Measurements from ENCODE around the gene PROB1. TPM values are rescaled to one million over a fixed set of nuclear protein-coding genes. Genes with fewer than 3 reads are reported as not detected.

The PROB1 gene
- total and polyA plus RNA-seq, 2 of the 13 experiments (the other 11 are each of a cell fraction or from before 2014, with no cell fraction given): 0.69 to 1.1 TPM

GRCh38 chr5:139385061-139386049 is 9.5 kb downstream of the PROB1 start (continued):
- TF ChIP-seq THYN1 (CRISPR knock-in tag; IDR thresholded peaks at IDR 0.05; ENCODE audit: borderline replicate concordance, low read depth): no peak
- peak; percentile 56 to 83; a peak in 3 of 4 replicates for TF ChIP-seq HMGXB4 (CRISPR knock-in tag; IDR thresholded peaks at IDR 0.05; ENCODE audit: borderline replicate concordance in 1 of 2, low read depth in 1 of 2)
- TF ChIP-seq ZNF563 (CRISPR knock-in tag; IDR thresholded peaks at IDR 0.05): no peak
- TF ChIP-seq HMG20A (CRISPR knock-in tag; IDR thresholded peaks at IDR 0.05; ENCODE audit: borderline replicate concordance): no peak
- TF ChIP-seq RAD21 (CRISPR knock-in tag; IDR thresholded peaks at IDR 0.05): peak; percentile 64
- 0 out of 2 replicates have a peak, but pooled peaks have one; percentile 15 for TF ChIP-seq YEATS4 (CRISPR knock-in tag; IDR thresholded peaks at IDR 0.05; ENCODE audit: borderline replicate concordance)
- TF ChIP-seq TSC22D2 (CRISPR knock-in tag; IDR thresholded peaks at IDR 0.05; ENCODE audit: borderline replicate concordance): 0 out of 2 replicates have a peak, but pooled peaks have one; percentile 62
- peak; percentile 98 for TF ChIP-seq IRF2 (CRISPR knock-in tag; IDR thresholded peaks at IDR 0.05)
- peak; percentile 68 for TF ChIP-seq POLR2AphosphoS5 (IDR thresholded peaks at IDR 0.05; ENCODE audit: low read depth, low read length)
- peak; percentile 37; the same call in 1 of the 2 replicates for TF ChIP-seq RARA (CRISPR knock-in tag; IDR thresholded peaks at IDR 0.05)
- no peak for TF ChIP-seq SUZ12 (IDR thresholded peaks at IDR 0.05; ENCODE audit: low read depth, low read length)
- TF ChIP-seq KMT2A (CRISPR knock-in tag; IDR thresholded peaks at IDR 0.05): 0 out of 2 replicates have a peak, but pooled peaks have one; percentile 41
- no peak for TF ChIP-seq ZBTB1 (CRISPR knock-in tag; IDR thresholded peaks at IDR 0.05; ENCODE audit: borderline replicate concordance)
- no peak for TF ChIP-seq TRIM22 (IDR thresholded peaks at IDR 0.05)
- TF ChIP-seq ZSCAN31 (CRISPR knock-in tag; IDR thresholded peaks at IDR 0.05; ENCODE audit: low read depth): peak; percentile 42; the same call in 1 of the 2 replicates
- TF ChIP-seq ELF3 (CRISPR knock-in tag; IDR thresholded peaks at IDR 0.05): peak; percentile 35; the same call in 1 of the 2 replicates
- TF ChIP-seq KDM4B (CRISPR knock-in tag; IDR thresholded peaks at IDR 0.05): no peak
- no peak for TF ChIP-seq GABPB1 (CRISPR knock-in tag; IDR thresholded peaks at IDR 0.05)
- peak; percentile 79 for TF ChIP-seq STAG1 (CRISPR knock-in tag; IDR thresholded peaks at IDR 0.05)
- peak; percentile 16; the same call in 1 of the 2 replicates for TF ChIP-seq HNF4A (CRISPR knock-in tag; IDR thresholded peaks at IDR 0.05)
- peak; percentile 69; the same call in 1 of the 2 replicates for TF ChIP-seq MIXL1 (CRISPR knock-in tag; IDR thresholded peaks at IDR 0.05)
- TF ChIP-seq TAF1 (CRISPR knock-in tag; IDR thresholded peaks at IDR 0.05): peak; percentile 40; the same call in 1 of the 2 replicates
- TF ChIP-seq ZNF589 (CRISPR knock-in tag; conservative IDR thresholded peaks at IDR 0.05): no peak
- peak; percentile 27; the same call in 1 of the 2 replicates for TF ChIP-seq CEBPG (CRISPR knock-in tag; IDR thresholded peaks at IDR 0.05)
- no peak for TF ChIP-seq MAZ (IDR thresholded peaks at IDR 0.05; ENCODE audit: borderline replicate concordance, low read depth, low read length)
- no peak for TF ChIP-seq MAZ (CRISPR knock-in tag; IDR thresholded peaks at IDR 0.05; ENCODE audit: low read depth)
- 0 out of 2 replicates have a peak, but pooled peaks have one; percentile 26 for TF ChIP-seq PPARG (CRISPR knock-in tag; conservative IDR thresholded peaks at IDR 0.05)
- peak; percentile 62 for TF ChIP-seq YY1 (IDR thresholded peaks at IDR 0.05; ENCODE audit: insufficient read depth, insufficient replicate concordance, low read depth, low read length)
- 0 out of 2 replicates have a peak, but pooled peaks have one; percentile 17 for TF ChIP-seq ARID2 (CRISPR knock-in tag; IDR thresholded peaks at IDR 0.05; ENCODE audit: borderline replicate concordance)
